Middle frontal gyrus (tissue), 1 donor: ENCODE results near the gene FTCD.

Experiments used
- DNase-seq: peaks from one replicate; pipeline ENCODE4 v3.0.0-alpha.2; 2015; ENCODE audit warnings: low spot score; ENCODE audit errors: extremely low spot score

FTCD gene

GRCh38 chr21:46124083-46124925, 31.1 kb downstream of the FTCD start:
- DNase-seq = no peak

GRCh38 chr21:46122758-46123683, 32.4 kb downstream of the FTCD start:
- DNase-seq = no peak

GRCh38 chr21:46122237-46122671, 33.1 kb downstream of the FTCD start:
- no peak for DNase-seq

- DNase-seq = no peak
Observed at GRCh38 chr21:46121286-46122221, 33.8 kb downstream of the FTCD start.

- no peak for DNase-seq
Observed at GRCh38 chr21:46120301-46121285, 34.8 kb downstream of the FTCD start.

GRCh38 chr21:46119637-46120271, 35.6 kb downstream of the FTCD start:
- DNase-seq = no peak

- DNase-seq = no peak
Observed at GRCh38 chr21:46119144-46119636, 36.2 kb downstream of the FTCD start.

- no peak for DNase-seq
Observed at GRCh38 chr21:46118316-46119143, 36.8 kb downstream of the FTCD start.

GRCh38 chr21:46117586-46118315, 37.6 kb downstream of the FTCD start:
- DNase-seq = no peak

GRCh38 chr21:46116776-46117585, 38.4 kb downstream of the FTCD start:
- DNase-seq = no peak

- DNase-seq = no peak
Observed at GRCh38 chr21:46116189-46116775, 39.1 kb downstream of the FTCD start.

GRCh38 chr21:46115441-46116188, 39.8 kb downstream of the FTCD start:
- no peak for DNase-seq

- DNase-seq = no peak
Observed at GRCh38 chr21:46114963-46115362, 40.4 kb downstream of the FTCD start.

GRCh38 chr21:46113497-46114176, 41.7 kb downstream of the FTCD start:
- DNase-seq = no peak

GRCh38 chr21:46112725-46113215, 42.6 kb downstream of the FTCD start:
- DNase-seq = no peak
